Thyroid gland (tissue), 4 donors: ENCODE measurements around the gene ZFR.

ENCODE experiments used
- POLR2A ChIP-seq, 2 donors: fragments of 450-650 bp; IDR thresholded peaks; one replicate each; pipeline ENCODE4 v1.6.1; 2017; ENCODE audit warnings: antibody characterized with exemption in 2 of 2, mild to moderate bottlenecking in 2 of 2, moderate library complexity in 1 of 2
- TF ChIP-seq, protein P1 (sequence below), 6 experiments: fragments of 200-600 bp in 3 of 6; fragments of 450-650 bp in 3 of 6; sonication (generic) in 3 of 6; IDR thresholded peaks; one replicate each; pipeline ENCODE4 v1.5.1; 2016 to 2019; ENCODE audit warnings: antibody characterized with exemption in 6 of 6, mild to moderate bottlenecking in 2 of 6, inconsistent platforms in 1 of 6, moderate library complexity in 1 of 6

DNA sequence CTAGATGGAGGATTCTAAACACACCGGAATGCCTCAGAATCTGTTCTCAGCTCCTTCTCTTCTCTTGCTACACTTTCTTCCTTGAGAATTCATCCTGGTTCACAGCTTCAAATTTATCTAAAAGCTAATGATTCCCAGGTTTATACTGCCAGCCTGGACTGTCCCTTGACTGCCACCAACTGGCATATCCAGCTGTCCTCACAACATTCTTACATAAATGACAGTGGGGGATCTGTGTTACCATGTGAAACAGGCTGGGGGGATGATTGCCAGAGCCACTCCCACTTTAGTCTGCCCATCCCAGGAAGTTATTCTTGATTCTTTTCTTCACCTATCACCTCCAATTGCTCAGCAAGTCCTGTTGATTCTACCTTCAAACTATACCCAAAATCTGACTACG lies 27.2 kb upstream of the ZFR start:
- TF ChIP-seq POLR2A (IDR thresholded peaks at IDR 0.05): no peak
- TF ChIP-seq, protein P1, sequence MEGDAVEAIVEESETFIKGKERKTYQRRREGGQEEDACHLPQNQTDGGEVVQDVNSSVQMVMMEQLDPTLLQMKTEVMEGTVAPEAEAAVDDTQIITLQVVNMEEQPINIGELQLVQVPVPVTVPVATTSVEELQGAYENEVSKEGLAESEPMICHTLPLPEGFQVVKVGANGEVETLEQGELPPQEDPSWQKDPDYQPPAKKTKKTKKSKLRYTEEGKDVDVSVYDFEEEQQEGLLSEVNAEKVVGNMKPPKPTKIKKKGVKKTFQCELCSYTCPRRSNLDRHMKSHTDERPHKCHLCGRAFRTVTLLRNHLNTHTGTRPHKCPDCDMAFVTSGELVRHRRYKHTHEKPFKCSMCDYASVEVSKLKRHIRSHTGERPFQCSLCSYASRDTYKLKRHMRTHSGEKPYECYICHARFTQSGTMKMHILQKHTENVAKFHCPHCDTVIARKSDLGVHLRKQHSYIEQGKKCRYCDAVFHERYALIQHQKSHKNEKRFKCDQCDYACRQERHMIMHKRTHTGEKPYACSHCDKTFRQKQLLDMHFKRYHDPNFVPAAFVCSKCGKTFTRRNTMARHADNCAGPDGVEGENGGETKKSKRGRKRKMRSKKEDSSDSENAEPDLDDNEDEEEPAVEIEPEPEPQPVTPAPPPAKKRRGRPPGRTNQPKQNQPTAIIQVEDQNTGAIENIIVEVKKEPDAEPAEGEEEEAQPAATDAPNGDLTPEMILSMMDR (IDR thresholded peaks at IDR 0.05): peak in 2 of 6 experiments; percentile 8 to 24
